Anterior cingulate cortex (tissue), 58 donors: ENCODE results near the gene LENEP.

ENCODE experiments used
- DNase-seq, 58 donors: peaks; one replicate each; lab custom pipeline; 2025; lab: John Stamatoyannopoulos, UW

LENEP gene

GRCh38 chr1:155019377-155020245 lies 26.2 kb downstream of the LENEP start:
- no peak for DNase-seq

- no peak for DNase-seq
These were observed 28.9 kb downstream of the LENEP start for GRCh38 chr1:155022136-155022926.

GRCh38 chr1:155022927-155023236 lies 29.5 kb downstream of the LENEP start:
- no peak for DNase-seq

GRCh38 chr1:155023627-155024026 lies 30.2 kb downstream of the LENEP start:
- no peak for DNase-seq

- DNase-seq = no peak
These were observed 30.9 kb downstream of the LENEP start for GRCh38 chr1:155024315-155024714.

- no peak for DNase-seq
These were observed 32.8 kb downstream of the LENEP start for GRCh38 chr1:155026154-155026553.

GRCh38 chr1:155026588-155026987 lies 33.2 kb downstream of the LENEP start:
- no peak for DNase-seq

- DNase-seq = no peak
These were observed 36.3 kb downstream of the LENEP start for GRCh38 chr1:155029513-155030242.

GRCh38 chr1:155030243-155030795 lies 36.9 kb downstream of the LENEP start:
- DNase-seq = peak in 1 of 58 donors; percentile 12

- no peak for DNase-seq
These were observed 37.5 kb downstream of the LENEP start for GRCh38 chr1:155030899-155031298.

- no peak for DNase-seq
These were observed 39.5 kb downstream of the LENEP start for GRCh38 chr1:155032886-155033285.

GRCh38 chr1:155033524-155033923 lies 40.1 kb downstream of the LENEP start, which contains the start of the genes DCST1 and DCST2:
TSS of gene DCST1 (plus strand) at chr1:155033824. CDS start at chr1:155034037, 213 bp downstream.
TSS of gene DCST2 (minus strand) at chr1:155033781. CDS start at chr1:155033701, 80 bp downstream.
- DNase-seq = no peak

GRCh38 chr1:155034318-155035208 lies 41.2 kb downstream of the LENEP start:
- no peak for DNase-seq

GRCh38 chr1:155035936-155036335 lies 42.5 kb downstream of the LENEP start:
- DNase-seq = no peak

- DNase-seq = no peak
These were observed 43.7 kb downstream of the LENEP start for GRCh38 chr1:155037043-155037442.

- no peak for DNase-seq
These were observed 44.6 kb downstream of the LENEP start for GRCh38 chr1:155037851-155038441.

- DNase-seq = no peak
These were observed 45.4 kb downstream of the LENEP start for GRCh38 chr1:155038602-155039307.

- no peak for DNase-seq
These were observed 45.9 kb downstream of the LENEP start for GRCh38 chr1:155039308-155039669.
